ENCODE measurements around the gene ANKRD66.
"Not testable (repeated sequence)": the region's sequence is repeated elsewhere in the genome, so short reads cannot be mapped to it uniquely, and the experiment has no call there.

- not testable (repeated sequence) for TF ChIP-seq CTCF (conservative IDR thresholded peaks at IDR 0.05; ENCODE audit: low read length); EZH2phosphoT487 (IDR thresholded peaks at IDR 0.05; ENCODE audit: borderline replicate concordance)
Measured at GRCh38 chr6:46764280-46764679, 17.5 kb downstream of the ANKRD66 start.
